Hippocampal formation (tissue), 2 donors: ENCODE measurements around the gene ABCD1.

ENCODE experiments used
- DNase-seq, 2 donors: peaks; one replicate each; lab custom pipeline; 2025; lab: John Stamatoyannopoulos, UW

The ABCD1 gene

GRCh38 chrX:153791104-153791852, 66.6 kb downstream of the ABCD1 start:
- no peak for DNase-seq

GRCh38 chrX:153792368-153792767, 67.7 kb downstream of the ABCD1 start:
- DNase-seq: no peak

GRCh38 chrX:153793291-153793690, 68.6 kb downstream of the ABCD1 start:
- DNase-seq: no peak
